ENCODE results near the gene CLCNKB.
A peak's percentile ranks its signal among the peaks of the same experiment; 100 is the strongest.
"Not testable (repeated sequence)": the region's sequence is repeated elsewhere in the genome, so short reads cannot be mapped to it uniquely, and the experiment has no call there.

Gene CLCNKB

DNA sequence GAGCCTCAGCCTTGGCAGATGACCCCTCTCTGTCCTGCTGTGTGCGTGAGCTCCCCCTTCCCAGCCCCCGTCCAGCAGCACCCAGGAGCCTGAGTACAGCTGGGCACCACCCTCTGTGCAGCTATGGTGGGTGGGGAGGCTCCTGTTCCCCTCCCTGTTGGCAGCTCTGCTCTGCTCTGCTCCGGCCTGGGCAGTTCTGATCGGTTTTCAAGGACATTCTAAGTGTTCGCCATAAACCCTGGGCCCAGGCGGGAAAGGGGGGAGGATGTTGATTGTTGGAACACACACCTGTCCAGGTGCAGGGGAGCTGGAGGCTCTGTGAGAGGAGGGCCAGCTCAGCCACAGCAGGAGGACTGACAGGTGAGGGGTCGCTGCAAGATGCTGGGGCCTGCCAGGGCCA, at the start of gene CLCNKB:
CLCNKB (plus strand) TSS at position 262 of the 400 bp plus-strand sequence. CDS start 711 bp downstream, outside the sequence.
- DNase-seq (ENCODE audit: low read depth, low spot score): no peak

DNA sequence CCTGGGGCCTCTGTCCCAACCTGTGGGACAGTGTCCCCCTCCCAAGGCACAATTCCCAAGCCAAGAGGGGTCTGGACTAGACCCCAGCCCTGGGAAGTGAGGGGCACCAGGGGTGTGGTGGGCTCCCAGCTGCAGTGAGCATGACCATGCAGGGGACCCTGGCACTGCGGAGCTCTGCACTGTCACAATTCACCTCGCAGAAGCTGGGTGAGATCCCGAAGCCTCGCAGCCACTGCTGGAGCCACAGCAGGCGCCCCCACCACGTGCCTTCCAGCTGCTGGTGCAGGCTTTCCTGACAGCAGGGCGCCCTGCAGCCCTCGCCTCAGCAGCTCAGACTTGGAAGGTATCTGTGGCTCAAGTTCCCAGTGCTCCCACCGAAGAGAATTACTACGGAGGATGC, 49.5 kb upstream of the CLCNKB start:
- DNase-seq (ENCODE audit: low read depth, low spot score): no peak

DNA sequence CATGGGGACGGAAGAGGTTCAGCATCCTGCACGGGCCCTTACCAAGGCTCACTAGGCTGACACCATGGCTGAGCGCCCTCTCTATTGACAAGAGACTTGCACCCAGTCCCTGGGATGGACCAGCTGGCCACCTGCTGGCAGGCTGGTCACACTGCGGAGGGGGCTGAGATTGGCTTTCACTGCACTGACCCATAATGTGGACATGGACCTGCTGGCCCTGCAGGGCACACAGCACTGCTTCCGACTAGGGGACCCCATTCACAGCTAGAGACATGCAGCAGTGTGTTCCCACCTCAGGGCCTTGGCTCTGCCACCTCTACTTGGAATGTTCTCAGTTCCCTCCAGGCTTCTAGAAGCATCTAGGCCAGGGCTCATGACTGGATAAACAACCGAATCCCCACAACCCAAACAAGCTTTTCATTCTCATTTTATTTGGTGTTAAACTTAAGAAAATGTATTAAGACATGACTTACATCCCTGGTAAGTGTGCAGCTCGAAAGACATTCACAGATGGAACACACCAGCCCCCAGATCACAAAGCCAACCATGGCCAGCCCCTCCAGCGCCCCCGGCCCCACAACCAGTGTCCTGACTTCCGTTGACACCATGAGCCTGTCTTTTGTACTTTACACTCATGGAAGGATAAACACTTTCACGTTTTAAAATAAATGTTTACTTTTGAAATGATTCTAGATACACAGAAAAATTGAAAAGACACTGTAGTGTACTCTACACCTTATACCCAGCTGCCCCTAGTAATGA, 48.8 kb upstream of the CLCNKB start:
- DNase-seq (ENCODE audit: low read depth, low spot score): no peak

DNA sequence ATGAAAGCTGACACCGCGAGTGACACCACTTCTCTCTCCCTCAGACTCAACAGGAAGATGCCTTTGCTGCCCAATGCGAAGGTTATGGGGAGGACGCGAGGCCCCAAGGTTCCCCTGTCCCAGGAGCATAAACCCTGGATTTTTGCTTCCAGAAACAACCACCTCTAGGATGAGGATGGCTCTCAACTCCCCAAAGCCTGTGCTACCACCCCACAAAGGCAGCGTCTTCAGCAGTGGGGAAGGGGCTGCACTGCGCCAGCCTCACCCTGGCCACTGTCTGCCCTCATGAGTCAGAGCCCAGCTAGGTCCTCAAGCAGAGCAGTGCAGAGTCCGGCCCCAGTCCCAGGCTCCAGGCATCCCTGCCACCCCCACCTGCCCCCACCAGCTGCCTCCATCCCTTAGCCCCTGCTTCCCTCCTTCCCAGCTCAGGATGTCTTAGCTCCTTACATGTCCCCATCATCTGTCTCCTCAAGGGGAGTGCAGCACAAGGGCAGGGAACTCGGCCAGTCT, 46.5 kb upstream of the CLCNKB start:
- DNase-seq (ENCODE audit: low read depth, low spot score): no peak

DNA sequence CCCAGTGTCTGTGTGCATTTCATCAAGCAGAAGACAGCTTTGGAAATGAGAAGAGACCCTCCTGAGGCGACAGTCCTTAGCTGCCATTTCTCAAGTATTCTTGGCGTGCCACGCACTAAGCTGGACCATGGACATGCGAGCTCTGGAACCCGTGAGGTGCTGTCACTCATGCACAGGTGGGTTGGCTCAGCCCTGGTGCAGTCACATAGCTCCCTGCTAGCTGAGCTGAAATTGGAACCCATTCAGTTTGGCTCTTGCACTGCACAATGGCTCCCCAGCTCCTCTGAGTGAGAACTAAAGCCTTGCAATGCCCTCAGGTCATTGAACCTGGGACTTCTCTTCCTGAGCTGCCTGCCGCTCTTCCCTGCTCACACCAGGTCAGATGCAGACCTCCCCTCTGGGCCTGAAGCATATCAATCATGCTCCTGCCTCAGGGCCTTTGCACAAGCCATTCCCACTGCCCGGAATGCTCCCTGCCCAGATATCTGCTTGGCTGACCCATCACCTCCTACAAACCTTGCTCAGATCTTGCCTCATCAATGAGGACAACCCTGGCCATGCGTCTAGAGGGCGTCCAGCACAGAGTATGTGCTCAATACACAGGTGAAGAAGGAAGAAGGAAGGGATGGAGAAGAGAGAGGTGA, 45.8 kb upstream of the CLCNKB start:
- DNase-seq (ENCODE audit: low read depth, low spot score): no peak

DNA sequence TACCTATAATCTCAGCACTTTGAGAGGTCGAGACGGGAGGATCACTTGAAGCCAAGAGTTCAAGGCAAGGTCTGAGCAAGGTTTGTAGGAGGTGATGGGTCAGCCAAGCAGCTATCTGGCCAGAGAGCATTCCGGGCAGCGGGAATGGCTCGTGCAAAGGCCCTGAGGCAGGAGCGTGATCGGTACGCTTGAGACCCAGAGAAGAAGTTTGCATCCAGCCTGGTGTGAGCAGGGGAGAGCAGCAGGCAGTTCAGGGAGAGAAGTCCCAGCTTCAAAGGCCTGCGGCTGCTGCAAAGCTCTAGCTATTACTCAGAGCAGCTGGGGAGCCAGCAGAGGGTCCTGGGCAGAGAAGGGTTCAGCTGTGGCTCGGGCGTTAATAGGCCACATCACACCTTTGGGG, 44.7 kb upstream of the CLCNKB start:
- no peak for DNase-seq (ENCODE audit: low read depth, low spot score)

DNA sequence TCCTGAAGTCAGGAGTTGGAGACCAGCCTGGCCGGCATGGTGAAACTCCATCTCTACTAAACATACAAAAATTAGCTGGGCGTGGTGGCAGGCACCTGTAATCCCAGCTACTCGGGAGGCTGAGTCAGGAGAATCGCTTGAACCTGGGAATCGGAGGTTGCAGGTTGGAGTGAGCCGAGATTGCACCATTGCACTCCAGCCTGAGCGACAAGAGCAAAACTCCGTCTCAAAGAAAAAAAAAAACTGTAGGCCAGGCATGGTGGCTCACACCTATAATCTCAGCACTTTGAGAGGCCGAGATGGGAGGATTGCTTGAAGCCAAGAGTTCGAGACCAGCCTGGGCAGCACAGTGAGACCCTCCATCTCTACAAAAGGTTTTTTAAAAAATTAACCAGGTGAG, 42.3 kb upstream of the CLCNKB start:
- DNase-seq (ENCODE audit: low read depth, low spot score): not testable (repeated sequence)

DNA sequence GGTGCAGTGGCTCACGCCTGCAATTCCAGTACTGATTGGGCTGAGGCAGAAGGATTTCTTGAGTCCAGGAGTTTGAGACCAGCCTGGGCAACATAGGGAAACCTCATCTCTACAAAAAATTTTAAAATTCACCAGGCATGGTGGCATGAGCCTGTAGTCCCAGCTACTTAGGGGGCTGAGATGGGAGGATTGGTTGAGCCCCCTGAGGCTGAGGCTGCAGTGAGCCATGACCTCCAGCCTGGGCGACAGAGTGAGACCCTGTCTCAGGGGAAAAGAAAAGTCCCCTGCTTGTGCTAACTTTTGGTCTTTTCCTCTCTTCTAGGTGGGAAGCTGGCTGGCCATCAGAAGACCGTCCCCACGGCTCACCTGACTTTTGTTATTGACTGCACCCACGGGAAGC, 38.0 kb upstream of the CLCNKB start:
- DNase-seq (ENCODE audit: low read depth, low spot score): no peak

DNA sequence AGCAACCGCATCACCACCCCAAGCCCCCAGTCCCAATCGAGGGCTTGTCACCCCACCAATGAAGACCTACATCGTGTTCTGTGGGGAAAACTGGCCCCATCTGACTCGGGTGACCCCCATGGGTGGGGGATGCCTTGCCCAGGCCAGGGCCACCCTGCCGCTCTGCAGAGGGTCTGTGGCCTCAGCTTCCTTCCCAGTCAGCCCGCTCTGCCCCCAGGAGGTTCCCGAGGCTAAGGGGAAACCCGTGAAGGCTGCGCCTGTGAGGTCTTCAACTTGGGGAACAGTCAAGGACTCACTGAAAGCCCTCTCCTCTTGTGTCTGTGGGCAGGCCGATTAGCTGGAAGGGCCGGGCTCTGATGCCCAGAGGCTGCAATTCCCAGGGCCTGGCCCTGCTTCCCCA, 37.6 kb upstream of the CLCNKB start:
- no peak for DNase-seq (ENCODE audit: low read depth, low spot score)

DNA sequence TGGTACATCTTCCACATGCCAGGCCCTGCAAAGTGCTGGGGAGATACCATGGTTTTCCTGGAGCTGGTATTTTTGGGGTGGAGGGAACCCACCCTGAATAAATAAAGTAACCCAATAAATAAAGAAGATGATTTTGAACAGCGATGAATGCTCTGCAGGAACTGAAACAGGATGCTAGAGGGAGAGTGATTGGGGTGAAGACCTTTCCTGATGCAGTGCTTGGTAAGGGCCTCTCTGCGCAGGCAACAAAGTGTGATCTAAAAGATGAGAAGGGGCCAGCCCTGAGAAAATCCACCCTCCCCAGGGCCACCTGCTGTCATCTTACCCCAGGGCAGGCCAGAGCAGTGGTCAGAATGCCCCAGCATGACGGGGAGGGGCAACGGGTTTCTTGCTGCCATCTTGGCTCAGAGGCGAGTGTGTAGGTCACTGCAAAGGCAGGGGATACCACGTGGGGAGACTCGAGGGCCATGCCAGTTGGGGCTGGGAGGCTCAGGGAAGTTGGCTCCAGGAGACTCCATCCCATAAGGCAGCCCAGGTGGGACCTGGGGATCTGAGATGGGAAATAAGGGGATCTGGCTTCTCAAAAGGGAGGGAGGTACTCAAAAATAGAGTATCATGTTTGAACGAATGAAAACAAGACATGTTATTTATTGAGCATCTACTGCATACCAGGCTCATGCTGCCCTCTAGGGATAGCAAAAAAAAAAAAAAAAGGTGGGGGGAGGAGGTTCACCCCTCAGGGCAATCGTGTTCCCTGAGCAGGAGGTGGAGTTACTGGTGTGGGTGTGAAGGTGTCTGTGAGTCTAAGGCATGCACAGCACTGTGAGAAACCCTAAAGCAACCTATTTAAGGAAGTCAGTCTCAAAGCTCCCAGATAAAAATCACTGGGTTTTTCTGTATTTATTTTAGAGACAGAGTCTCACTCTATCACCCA, 36.8 kb upstream of the CLCNKB start:
- no peak for DNase-seq (ENCODE audit: low read depth, low spot score)

DNA sequence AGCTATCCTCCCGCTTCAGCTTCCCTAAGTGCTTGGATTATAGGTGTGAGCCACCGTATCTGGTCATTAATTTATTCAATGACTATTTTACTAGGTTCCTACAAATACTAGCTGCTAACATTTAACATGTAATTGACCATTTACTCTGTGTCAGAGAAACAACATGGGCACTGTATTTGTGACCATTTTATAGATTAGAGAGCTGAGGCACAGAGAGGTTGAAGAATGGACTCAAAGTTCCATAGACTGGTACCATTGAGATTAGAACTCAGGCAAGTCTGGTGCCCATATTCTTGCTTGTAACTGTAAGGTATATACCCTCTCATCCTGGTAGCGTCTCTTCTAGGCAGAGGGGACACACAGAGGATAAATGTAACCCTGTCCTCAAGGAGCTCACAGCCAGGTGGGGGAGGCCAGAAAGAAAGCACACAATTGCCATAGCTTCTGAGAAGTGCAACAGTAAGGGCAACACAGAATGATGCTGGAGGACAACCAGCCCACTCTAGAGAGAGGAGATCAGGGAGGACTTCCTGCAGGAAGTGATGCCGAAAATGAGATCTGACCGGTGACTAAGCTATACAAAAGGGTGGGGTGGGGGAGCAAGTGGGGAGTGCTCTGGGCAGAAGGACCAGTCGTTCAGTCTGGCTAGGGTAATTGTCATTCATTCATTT, 35.8 kb upstream of the CLCNKB start:
- DNase-seq (ENCODE audit: low read depth, low spot score): no peak

DNA sequence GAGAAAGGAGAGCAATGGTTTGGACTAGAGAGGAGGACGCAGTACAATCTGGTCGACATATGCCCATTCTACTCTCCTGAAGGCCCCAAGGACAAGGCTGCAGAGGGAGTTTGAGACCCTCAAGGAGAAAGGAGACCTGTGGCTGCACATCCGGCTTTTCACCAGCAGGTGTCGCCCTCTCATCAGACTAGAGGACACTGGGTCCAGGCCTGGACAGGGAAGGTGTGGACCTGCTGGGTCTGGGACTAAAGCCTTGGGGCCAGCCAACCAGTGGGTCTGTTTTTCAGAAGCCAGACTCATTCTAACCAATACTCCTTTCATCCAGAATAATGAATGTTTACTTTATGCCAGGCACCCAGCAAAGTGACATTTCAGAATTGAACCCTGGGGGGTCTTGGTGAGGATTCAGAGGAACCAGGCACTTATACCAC, 34.5 kb upstream of the CLCNKB start:
- peak; percentile 32 for DNase-seq (ENCODE audit: low read depth, low spot score)

DNA sequence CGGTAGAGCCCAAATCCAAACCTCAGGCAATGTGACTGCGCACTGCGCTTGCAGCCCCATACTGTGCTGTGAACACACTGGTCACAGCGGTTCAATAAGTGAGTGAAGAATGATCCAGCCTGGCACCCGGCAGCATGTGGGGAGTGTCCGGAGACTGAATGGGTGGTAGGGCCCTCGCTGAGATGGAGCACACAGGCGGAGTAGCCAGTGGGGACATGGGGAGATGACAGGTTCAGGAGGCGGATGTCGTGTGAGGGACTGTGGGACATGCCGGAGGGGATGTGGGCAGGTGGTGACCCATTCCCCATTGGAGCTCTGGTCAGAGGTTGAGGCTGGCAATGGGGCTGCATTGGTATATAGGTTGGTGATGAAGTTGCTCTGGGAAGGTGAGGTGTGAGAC, 33.9 kb upstream of the CLCNKB start:
- DNase-seq (ENCODE audit: low read depth, low spot score): no peak

DNA sequence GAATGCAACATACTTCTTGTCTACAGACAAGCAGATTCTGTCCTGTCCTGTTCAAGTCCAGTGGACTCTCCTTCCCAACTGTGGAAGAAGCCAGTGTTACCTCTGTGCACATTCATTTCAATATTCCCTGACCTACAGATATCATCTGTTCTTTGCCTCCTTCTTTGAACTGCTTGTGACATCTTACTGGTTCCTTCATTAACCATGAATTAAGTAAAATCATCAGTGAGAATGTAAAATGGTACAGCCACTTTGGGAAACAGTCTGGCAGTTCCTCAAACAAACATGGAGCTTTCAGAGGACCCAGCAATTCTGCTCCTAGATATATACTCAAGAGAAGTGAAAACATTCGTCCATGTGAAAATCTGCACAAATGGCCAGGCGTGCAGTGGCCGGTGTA, 32.7 kb upstream of the CLCNKB start:
- DNase-seq (ENCODE audit: low read depth, low spot score): no peak

DNA sequence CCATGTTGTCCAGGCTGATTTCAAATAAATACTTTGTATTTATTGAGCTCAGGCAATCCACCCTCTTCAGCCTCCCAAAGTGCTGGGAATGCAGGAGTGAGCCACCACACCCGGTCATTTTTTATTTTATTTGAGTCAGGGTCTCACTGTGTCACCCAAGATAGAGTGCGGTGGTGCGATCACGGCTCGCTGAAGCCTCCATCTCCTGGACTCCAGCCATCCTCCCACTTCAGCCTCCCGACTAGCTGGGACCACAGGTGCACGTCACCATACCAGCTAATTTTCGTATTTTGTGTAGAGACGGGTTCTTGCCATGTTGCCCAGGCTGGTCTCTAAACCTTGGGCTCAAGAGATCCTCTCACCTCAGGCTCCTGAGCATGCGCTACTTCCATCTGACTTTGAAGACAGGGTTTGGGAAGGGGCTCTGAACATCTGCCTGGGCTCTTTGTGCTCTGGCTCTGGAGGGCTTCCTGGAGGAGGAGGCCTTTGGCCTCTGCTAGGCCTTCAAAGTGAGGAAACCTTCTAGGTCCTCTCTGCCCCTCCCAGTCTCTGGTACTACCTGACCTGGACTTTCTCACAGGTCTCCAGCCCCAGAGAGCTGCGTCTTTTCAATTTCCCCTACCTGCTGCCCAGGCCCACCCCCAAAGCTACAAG, 31.5 kb upstream of the CLCNKB start:
- DNase-seq (ENCODE audit: low read depth, low spot score): no peak

DNA sequence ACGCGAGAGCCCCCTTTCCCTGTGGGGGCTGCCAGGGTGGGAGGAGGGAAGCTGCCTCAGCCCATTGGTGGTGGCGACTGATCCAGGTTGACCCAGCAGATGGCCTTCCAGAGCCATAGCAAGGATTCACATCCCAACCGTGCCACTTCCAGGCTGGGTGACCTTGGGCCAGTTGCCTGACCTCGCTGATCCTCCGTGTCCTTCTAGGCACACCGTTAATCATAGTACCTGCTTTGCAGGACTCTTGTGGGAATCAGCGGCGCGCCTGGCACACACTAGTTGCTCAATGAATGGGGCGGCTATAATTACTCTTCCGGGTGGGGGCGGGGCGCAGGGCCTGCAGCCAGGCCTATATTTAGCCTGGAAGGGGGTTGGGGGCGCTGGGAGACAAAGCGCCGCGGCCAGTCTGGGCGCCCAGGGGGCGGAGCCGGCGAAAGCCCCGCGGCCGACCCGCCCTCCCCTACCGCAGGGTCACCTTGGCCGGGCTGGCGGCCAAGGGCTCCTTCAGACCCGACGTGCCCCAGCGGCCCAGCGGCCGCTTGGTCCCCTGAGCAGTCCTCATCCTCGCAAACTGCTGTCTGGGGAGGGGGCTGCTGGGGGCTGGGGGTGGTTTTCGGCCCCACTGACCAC, 30.9 kb upstream of the CLCNKB start:
- DNase-seq (ENCODE audit: low read depth, low spot score): no peak

DNA sequence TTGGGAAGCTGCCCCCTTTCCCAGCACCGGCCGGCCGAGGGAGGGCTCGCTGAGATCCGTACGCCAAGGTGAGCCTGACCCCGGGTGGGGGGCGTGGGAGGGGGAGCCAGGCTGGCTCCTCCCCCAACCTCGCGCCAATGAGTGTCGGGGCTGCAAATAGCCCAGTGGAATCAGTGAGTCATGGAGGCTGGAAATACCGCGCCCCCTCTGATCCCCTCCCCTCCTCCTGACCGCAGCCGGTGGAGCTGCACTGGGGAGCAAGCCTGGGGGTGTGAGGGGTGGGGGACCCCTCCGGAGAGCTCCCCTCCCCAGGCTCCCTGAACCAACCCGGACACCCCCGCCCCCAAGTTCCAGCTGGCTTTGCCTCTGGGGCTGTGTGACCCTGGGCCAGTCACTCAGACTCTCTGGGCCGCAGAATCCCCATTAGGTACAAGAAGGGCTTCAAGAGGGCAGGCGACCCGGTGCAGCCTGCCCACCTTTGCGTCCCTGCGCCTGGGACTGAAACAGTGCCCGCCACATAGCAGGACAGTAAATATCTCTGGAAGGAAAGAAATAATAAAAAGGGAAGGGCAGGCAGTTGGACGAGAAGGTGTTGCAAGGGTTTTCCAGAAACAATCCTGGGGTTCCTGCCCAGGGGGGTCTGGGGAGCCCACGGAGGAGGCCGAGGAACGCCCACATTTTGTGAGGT, 30.2 kb upstream of the CLCNKB start:
- DNase-seq (ENCODE audit: low read depth, low spot score): no peak

DNA sequence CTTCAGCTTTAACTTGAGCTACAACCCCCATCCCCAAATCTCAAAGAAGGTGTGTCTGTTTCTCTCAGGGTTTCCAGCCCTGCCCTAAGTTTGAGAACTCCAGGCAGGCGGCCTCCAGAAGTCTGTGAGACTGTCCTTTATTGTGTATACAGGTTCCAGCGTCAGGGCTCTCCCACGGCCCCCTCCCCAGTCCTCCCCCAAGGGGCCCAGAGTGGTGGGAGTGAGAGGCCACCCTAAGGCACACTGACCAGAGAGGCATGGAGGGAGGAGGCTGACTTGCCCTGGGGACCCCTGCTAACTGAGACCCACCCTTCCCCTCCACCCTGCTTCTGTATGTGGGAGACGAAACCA, 29.7 kb upstream of the CLCNKB start:
- DNase-seq (ENCODE audit: low read depth, low spot score): no peak

DNA sequence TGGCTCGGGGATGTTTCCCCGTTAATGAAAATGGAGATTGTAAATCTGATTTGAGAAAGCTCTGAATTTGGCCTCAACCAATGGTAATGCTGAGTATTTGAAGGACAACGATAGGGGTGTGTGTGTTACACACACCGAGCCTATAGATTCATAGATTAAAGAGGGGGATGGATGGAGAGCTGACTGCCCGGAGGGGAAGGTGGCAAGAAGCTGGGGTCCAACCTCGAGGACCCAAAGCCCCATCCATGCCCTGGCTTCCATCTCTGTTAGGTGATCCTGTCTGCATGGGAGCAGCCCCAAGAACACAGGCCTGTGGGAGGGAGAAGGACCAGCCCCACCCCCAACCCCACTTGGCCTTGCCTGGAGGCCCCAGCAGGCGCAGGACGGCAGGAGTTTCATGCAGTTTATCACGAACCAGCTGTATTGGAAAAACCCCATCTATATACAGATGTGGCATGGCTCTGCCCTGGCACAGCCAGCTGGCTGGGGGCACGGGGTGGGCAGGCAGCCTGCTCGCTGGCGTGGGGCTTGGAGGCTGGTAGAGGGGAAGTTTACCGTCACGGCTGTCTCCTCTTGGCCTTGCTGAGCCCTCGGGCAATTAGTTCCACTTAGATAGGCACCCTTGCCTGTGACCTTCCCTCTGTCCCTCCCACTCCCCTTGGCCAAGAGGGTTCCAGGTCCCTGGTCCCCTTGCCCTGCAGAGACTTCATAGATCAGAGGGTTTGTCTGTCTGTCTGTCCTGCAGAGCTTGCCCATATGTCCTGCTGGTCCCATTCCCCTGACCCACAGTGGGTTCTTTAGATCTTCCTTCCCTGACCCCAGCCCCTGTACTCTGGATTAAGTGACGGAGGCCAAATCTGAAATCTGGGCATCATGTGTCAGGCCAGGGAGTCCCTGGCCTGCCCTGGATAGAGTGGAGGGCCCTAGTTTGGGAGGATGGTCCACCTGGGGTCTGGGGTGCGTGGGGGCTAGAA, 28.8 kb upstream of the CLCNKB start:
- DNase-seq (ENCODE audit: low read depth, low spot score): no peak

Data from smooth muscle cell of the brain vasculature (primary cell).